Breast epithelium (tissue), 3 donors: Measurements from ENCODE around the gene CIROP.

Experiments
- POLR2A ChIP-seq: fragments of 450-650 bp; IDR thresholded peaks from one replicate; pipeline ENCODE4 v1.6.1; 2016; ENCODE audit warnings: antibody characterized with exemption, mild to moderate bottlenecking, moderate library complexity
- TF ChIP-seq, protein P1 (sequence below), 3 donors: fragments of 450-650 bp; IDR thresholded peaks; one replicate each; pipeline ENCODE4 v1.5.1; 2016 to 2017; ENCODE audit warnings: antibody characterized with exemption in 3 of 3, mild to moderate bottlenecking in 3 of 3, moderate library complexity in 3 of 3

DNA sequence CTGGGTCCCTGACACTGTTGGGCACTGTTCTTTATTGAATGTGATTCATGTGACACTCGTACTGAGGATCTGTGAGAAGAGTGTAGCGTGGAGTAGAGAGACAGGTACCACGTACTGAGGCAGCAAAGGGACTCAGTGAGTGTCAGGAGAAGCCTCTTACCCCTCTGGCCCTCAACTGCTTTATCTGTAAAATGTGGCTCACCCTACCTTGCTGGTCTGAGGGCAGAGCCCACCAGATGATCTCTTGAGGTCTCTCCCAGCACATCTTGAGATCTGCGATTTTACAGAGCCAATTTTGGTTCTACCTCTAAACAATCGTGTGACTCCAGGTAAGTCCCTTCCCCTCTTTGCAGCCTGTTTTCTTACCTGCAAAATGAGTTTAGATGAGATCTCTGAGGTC lies 11.1 kb upstream of the CIROP start:
- TF ChIP-seq, protein P1, sequence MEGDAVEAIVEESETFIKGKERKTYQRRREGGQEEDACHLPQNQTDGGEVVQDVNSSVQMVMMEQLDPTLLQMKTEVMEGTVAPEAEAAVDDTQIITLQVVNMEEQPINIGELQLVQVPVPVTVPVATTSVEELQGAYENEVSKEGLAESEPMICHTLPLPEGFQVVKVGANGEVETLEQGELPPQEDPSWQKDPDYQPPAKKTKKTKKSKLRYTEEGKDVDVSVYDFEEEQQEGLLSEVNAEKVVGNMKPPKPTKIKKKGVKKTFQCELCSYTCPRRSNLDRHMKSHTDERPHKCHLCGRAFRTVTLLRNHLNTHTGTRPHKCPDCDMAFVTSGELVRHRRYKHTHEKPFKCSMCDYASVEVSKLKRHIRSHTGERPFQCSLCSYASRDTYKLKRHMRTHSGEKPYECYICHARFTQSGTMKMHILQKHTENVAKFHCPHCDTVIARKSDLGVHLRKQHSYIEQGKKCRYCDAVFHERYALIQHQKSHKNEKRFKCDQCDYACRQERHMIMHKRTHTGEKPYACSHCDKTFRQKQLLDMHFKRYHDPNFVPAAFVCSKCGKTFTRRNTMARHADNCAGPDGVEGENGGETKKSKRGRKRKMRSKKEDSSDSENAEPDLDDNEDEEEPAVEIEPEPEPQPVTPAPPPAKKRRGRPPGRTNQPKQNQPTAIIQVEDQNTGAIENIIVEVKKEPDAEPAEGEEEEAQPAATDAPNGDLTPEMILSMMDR (IDR thresholded peaks at IDR 0.05) = no peak
- TF ChIP-seq POLR2A = no peak
